Measurements from ENCODE around the gene MYO3A. TPM values are rescaled to one million over a fixed set of nuclear protein-coding genes. Genes with fewer than 3 reads are reported as not detected.

MYO3A gene
- total RNA-seq, 4 donors from 2014 or later: 0.12 to 0.67 (median 0.47) TPM; not detected in 1

DNA sequence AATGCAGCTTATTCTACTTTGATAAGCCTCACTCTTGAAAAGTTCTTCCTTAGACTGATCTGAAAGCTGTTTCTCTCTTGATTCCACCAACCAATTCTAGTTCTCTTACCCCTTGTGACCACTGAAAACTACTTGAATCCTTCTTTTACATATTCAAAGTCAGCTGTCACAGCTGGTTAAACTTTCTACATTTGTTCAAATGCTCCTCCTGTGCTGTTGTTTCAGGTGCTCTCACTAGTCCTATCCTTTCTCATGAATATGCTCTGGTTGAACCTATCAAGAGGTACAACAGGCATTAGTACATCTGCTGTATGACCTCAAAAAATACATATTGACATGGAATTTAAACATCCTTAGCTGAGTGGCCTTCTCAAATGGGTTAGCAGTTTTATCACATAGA is 91.5 kb downstream of the MYO3A start:
- no peaks in the 10 kb centered on the region for H3K9me3 ChIP-seq
- H3K27me3 ChIP-seq: no peaks in the 10 kb centered on the region
- no peak for ATAC-seq
- H3K4me3 ChIP-seq: no peak overlapping the region
- H3K4me1 ChIP-seq: no peaks in the 10 kb centered on the region
- TF ChIP-seq EP300 (IDR thresholded peaks at IDR 0.05) (no peak), POLR2AphosphoS5 (IDR thresholded peaks at IDR 0.05) (no peak), POLR2A (IDR thresholded peaks at IDR 0.05) (no peak)
- TF ChIP-seq, protein P1, sequence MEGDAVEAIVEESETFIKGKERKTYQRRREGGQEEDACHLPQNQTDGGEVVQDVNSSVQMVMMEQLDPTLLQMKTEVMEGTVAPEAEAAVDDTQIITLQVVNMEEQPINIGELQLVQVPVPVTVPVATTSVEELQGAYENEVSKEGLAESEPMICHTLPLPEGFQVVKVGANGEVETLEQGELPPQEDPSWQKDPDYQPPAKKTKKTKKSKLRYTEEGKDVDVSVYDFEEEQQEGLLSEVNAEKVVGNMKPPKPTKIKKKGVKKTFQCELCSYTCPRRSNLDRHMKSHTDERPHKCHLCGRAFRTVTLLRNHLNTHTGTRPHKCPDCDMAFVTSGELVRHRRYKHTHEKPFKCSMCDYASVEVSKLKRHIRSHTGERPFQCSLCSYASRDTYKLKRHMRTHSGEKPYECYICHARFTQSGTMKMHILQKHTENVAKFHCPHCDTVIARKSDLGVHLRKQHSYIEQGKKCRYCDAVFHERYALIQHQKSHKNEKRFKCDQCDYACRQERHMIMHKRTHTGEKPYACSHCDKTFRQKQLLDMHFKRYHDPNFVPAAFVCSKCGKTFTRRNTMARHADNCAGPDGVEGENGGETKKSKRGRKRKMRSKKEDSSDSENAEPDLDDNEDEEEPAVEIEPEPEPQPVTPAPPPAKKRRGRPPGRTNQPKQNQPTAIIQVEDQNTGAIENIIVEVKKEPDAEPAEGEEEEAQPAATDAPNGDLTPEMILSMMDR (IDR thresholded peaks at IDR 0.05): no peak
- H3K27ac ChIP-seq: no peak overlapping the region
- H3K36me3 ChIP-seq: no peaks in the 10 kb centered on the region

DNA sequence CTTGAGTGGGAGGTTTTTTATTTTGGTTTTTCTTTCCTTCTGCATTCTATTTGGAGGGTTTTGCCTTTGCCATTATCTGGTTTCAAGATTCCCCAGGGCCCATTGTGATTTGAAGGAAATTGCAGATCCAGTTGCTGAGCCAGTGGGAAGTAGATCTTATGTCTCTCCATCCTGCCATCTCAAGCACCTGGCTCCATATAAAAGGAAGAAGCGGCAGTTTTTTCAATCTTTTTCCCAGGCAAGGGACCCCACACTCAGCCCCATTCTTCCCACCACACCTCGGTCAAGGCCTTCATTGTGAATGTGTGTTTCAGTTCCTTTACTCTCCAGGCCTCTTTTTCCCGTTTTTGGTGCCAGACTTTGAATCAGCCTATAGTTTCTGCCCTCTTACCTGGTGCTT is 95.8 kb downstream of the MYO3A start:
- WGBS, 2 donors (ENCODE audit: low coverage in 1 of 2): 27% methylated on average over 2 of the region's 3 CpGs; no CpG with 5 or more reads in 1 of the 2 donors
- no peak for ATAC-seq
- H3K9me3 ChIP-seq: no peaks in the 10 kb centered on the region
- TF ChIP-seq, protein P1 (IDR thresholded peaks at IDR 0.05): no peak
- TF ChIP-seq POLR2AphosphoS5 (IDR thresholded peaks at IDR 0.05) (no peak), EP300 (IDR thresholded peaks at IDR 0.05) (no peak), POLR2A (IDR thresholded peaks at IDR 0.05) (no peak)
- no peak overlapping the region for H3K27ac ChIP-seq
- H3K27me3 ChIP-seq: no peaks in the 10 kb centered on the region
- H3K4me1 ChIP-seq: no peaks in the 10 kb centered on the region
- no peaks in the 10 kb centered on the region for H3K36me3 ChIP-seq
- H3K4me3 ChIP-seq: no peak overlapping the region

DNA sequence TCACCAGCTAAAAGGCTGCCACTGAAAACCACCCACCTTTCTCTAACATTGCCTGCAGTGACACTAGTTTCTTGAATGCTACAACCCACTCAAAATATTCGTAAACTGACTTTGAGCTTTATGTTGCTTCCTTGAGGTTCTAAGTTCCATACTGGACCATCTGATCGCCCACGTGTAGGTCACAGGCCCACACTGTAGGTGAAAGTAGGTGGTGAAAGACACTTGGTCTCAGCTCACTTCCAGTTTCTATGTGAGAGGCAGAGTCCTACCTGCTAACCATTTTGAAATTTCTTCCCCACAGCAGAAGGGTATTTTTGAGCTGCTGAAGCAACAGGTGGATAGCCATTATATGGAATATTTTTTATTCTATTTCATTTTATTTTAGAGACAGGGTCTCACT is 97.3 kb downstream of the MYO3A start:
- WGBS, 2 donors (ENCODE audit: low coverage in 1 of 2): 86 to 93% methylated on average over 3 of the region's 3 CpGs

DNA sequence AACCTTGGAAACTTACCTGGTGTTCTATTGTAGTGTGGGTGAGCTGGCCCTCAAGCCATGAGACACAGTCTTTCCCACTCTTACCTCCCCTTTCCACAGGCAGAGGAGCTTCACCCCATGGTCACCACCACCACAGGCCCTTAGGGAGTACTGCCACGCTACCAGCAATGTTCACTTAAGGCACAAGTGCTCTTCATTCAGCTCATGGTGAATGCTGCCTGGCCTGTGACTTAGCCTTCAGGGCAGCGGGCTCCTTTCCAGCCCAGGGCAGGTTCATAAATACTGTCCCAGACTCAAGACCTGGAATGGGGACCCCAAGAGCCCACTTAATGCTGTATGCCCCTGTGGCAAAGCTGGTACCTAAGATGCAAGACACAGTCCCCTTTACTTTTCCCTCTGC is 109.4 kb downstream of the MYO3A start:
- H3K4me1 ChIP-seq: no peaks in the 10 kb centered on the region
- ATAC-seq: no peak
- H3K9me3 ChIP-seq: no peaks in the 10 kb centered on the region
- 20 to 79% methylated on average over 1 to 2 of the region's 2 CpGs for WGBS, 2 donors (ENCODE audit: low coverage in 1 of 2)
- H3K36me3 ChIP-seq: no peaks in the 10 kb centered on the region
- H3K4me3 ChIP-seq: no peak overlapping the region
- TF ChIP-seq POLR2AphosphoS5 (IDR thresholded peaks at IDR 0.05): no peak
- no peak for TF ChIP-seq EP300 (IDR thresholded peaks at IDR 0.05)
- TF ChIP-seq POLR2A (IDR thresholded peaks at IDR 0.05): no peak
- TF ChIP-seq, protein P1 (IDR thresholded peaks at IDR 0.05): no peak
- H3K27ac ChIP-seq: no peak overlapping the region
- no peaks in the 10 kb centered on the region for H3K27me3 ChIP-seq

More for the DNA sequence above, 97.3 kb downstream of the MYO3A start:
- H3K4me1 ChIP-seq: no peaks in the 10 kb centered on the region
- TF ChIP-seq POLR2AphosphoS5 (IDR thresholded peaks at IDR 0.05): no peak
- no peak for TF ChIP-seq EP300 (IDR thresholded peaks at IDR 0.05)
- TF ChIP-seq POLR2A (IDR thresholded peaks at IDR 0.05): no peak
- TF ChIP-seq, protein P1 (IDR thresholded peaks at IDR 0.05): no peak
- ATAC-seq: no peak
- H3K27me3 ChIP-seq: no peaks in the 10 kb centered on the region
- no peak overlapping the region for H3K27ac ChIP-seq
- no peaks in the 10 kb centered on the region for H3K36me3 ChIP-seq
- H3K9me3 ChIP-seq: no peaks in the 10 kb centered on the region
- no peak overlapping the region for H3K4me3 ChIP-seq

DNA sequence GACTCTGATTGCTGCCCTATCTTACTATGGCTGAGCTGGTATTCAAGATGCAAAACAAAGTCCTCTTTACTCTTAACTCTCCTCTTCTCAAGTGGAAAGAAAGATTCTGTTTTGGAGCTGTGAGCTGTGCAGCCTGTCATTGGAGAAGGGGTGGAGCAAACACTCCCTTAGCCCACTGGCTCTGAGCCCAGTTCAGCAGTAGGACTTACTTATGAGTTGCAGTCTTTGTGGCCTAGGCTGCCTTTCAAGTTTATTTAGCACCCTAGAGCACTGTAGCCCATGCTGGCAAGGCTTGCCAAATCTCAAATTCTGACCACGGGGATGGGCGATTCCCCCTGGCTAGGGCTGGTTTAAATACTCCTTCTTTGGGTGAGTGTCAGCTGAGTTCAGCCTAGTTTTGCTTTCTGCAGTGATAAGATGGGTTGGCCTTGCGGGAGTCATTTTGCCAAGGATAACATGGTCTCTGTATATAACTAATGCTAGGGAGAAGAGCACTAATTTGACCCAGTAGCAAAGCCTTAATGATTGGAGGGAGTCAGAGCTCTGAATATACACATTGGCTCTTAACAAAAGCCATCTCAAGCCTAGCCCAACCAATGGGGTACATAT is 110.2 kb downstream of the MYO3A start:
- no peak for TF ChIP-seq EP300 (IDR thresholded peaks at IDR 0.05)
- no peak for TF ChIP-seq POLR2A (IDR thresholded peaks at IDR 0.05)
- TF ChIP-seq, protein P1 (IDR thresholded peaks at IDR 0.05): no peak
- no peak for TF ChIP-seq POLR2AphosphoS5 (IDR thresholded peaks at IDR 0.05)
- H3K9me3 ChIP-seq: no peaks in the 10 kb centered on the region
- no CpG with 5 or more reads among the region's 3 CpGs for WGBS, 2 donors (ENCODE audit: low coverage in 1 of 2)
- H3K27ac ChIP-seq: no peak overlapping the region
- ATAC-seq: no peak
- no peaks in the 10 kb centered on the region for H3K36me3 ChIP-seq
- no peak overlapping the region for H3K4me3 ChIP-seq
- no peaks in the 10 kb centered on the region for H3K27me3 ChIP-seq
- H3K4me1 ChIP-seq: no peaks in the 10 kb centered on the region

Measured in gastroesophageal sphincter (tissue), 4 donors.